Measurements from ENCODE around the gene NFIC. TPM values are rescaled to one million over a fixed set of nuclear protein-coding genes. Genes with fewer than 3 reads are reported as not detected.
"Not testable (repeated sequence)": the region's sequence is repeated elsewhere in the genome, so short reads cannot be mapped to it uniquely, and the experiment has no call there.

Gene NFIC
- total and polyA plus RNA-seq, 2 of the 4 experiments (the other 2 are of a cell fraction), result 21.9 to 32.1 TPM

GRCh38 chr19:3507371-3508120 lies 141.2 kb downstream of the NFIC start:
- H3K9me3 ChIP-seq (ENCODE audit: control insufficient read depth, insufficient read depth, low read length), result no peaks in the 10 kb centered on the region
- H3K56ac ChIP-seq (ENCODE audit: extremely low read depth, insufficient read depth, low read length), result peak overlapping the region; percentile 46
- peaks cover 54% of the 10 kb centered on the region for H4K20me1 ChIP-seq (ENCODE audit: insufficient read depth, low read length)
- no peak overlapping the region for H2BK20ac ChIP-seq (ENCODE audit: low read depth, low read length)
- intact Hi-C loops (cut with micrococcal nuclease), result loop anchor here (5.0 kb wide), 1 partner anchor 120 kb away; the partner anchor contains the start of gene CACTIN
- peak overlapping the region; percentile 84 for H2AK9ac ChIP-seq (replicated peaks; ENCODE audit: low read depth, low read length, poor library complexity)
- H3K4me1 ChIP-seq (ENCODE audit: control insufficient read depth, insufficient read depth, low read length), result peaks cover 16% of the 10 kb centered on the region
- peaks cover 13% of the 10 kb centered on the region for H3K36me3 ChIP-seq (ENCODE audit: control insufficient read depth, insufficient read depth, low read length)
- peak overlapping the region; percentile 90 for H3K9ac ChIP-seq (ENCODE audit: low read depth, low read length)
- peak overlapping the region; percentile 83 for H3K14ac ChIP-seq (replicated peaks; ENCODE audit: low read depth, low read length)
- peaks cover 16% of the 10 kb centered on the region for H3K9me1 ChIP-seq (ENCODE audit: insufficient read depth, low read length)
- H2AFZ ChIP-seq (replicated peaks; ENCODE audit: low read length, poor library complexity), result peak overlapping the region; percentile 88
- no peak overlapping the region; the same call in 1 of the 2 replicates for H4K91ac ChIP-seq (ENCODE audit: insufficient read depth, low read depth, low read length)
- H2BK120ac ChIP-seq (ENCODE audit: low read depth, low read length), result no peak overlapping the region
- ATAC-seq (ENCODE audit: low read depth), result no peak
- peak; percentile 26 for TF ChIP-seq MAZ (IDR thresholded peaks at IDR 0.05; ENCODE audit: borderline replicate concordance, low read depth, low read length)
- TF ChIP-seq RAD21 (IDR thresholded peaks at IDR 0.05; ENCODE audit: low read length), result no peak
- H3K27me3 ChIP-seq (ENCODE audit: control insufficient read depth, insufficient read depth, low read length), result no peaks in the 10 kb centered on the region
- H2AK5ac ChIP-seq (ENCODE audit: low read depth, low read length), result peak overlapping the region; percentile 89
- H2BK5ac ChIP-seq (ENCODE audit: low read depth, low read length, poor library complexity, severe bottlenecking), result peak overlapping the region; percentile 47
- no TSS peak for BruUV-seq (replicated peaks)
- dilution Hi-C loops (cut with HindIII; ENCODE audit: low sequenced_read_pairs, unreplicated experiment), result no loop called here
- peak overlapping the region; percentile 72 for H3K4ac ChIP-seq (ENCODE audit: low read depth, low read length)
- peak overlapping the region; percentile 82 for H3K23ac ChIP-seq (ENCODE audit: low read depth, low read length)
- in situ Hi-C loops (cut with MboI; ENCODE audit: low sequenced_read_pairs), result no loop called here
- CTCF ChIA-PET, result no interaction called here
- H4K8ac ChIP-seq (ENCODE audit: low read depth in 2 of 2, low read length in 2 of 2), result peak overlapping the region in 1 of 2 experiments; percentile 37; a peak in 1 of 4 replicates
- H3K27ac ChIP-seq (ENCODE audit: insufficient read depth, low read length), result peak overlapping the region; percentile 65
- POLR2A ChIA-PET (ENCODE audit: unreplicated experiment), result interaction anchor here (0.6 kb wide), 1 partner anchor 11 kb away, joined by 4 read pairs; no protein-coding TSS in a partner anchor
- no peak for DNase-seq
- H3K79me1 ChIP-seq (ENCODE audit: low read depth in 1 of 2, low read length in 2 of 2), result peaks cover 0 to 66% of the 10 kb centered on the region in 2 experiments; a peak in 2 of 4 replicates
- peak overlapping the region; percentile 65 for H3K4me3 ChIP-seq (ENCODE audit: insufficient read depth, low read depth, low read length)
- H3K4me2 ChIP-seq (ENCODE audit: low read depth, low read length), result peak overlapping the region; percentile 98
- no peak overlapping the region; the same call in 1 of the 2 replicates for H4K5ac ChIP-seq (ENCODE audit: low read depth, low read length)
- H2BK15ac ChIP-seq (ENCODE audit: low read depth, low read length), result no peak overlapping the region
- 29% methylated on average over 19 of the region's 31 CpGs; no CpG with 5 or more reads in 1 of the 2 experiments for WGBS, 2 experiments (ENCODE audit: extremely low coverage in 2 of 2, insufficient read length in 1 of 2)
- H3K18ac ChIP-seq (ENCODE audit: low read depth, low read length), result no peak overlapping the region

GRCh38 chr19:3508121-3508661 lies 141.8 kb downstream of the NFIC start:
- peaks cover 17% of the 10 kb centered on the region for H3K9me1 ChIP-seq (ENCODE audit: insufficient read depth, low read length)
- H2AFZ ChIP-seq (replicated peaks; ENCODE audit: low read length, poor library complexity); in situ Hi-C loops (cut with MboI; ENCODE audit: low sequenced_read_pairs); ATAC-seq (ENCODE audit: low read depth); DNase-seq; H2BK120ac ChIP-seq (ENCODE audit: low read depth, low read length); H2BK15ac ChIP-seq (ENCODE audit: low read depth, low read length); H3K23ac ChIP-seq (ENCODE audit: low read depth, low read length); H3K27ac ChIP-seq (ENCODE audit: insufficient read depth, low read length); H3K18ac ChIP-seq (ENCODE audit: low read depth, low read length); H3K4me3 ChIP-seq (ENCODE audit: insufficient read depth, low read depth, low read length); POLR2A ChIA-PET (ENCODE audit: unreplicated experiment); H3K27me3 ChIP-seq (ENCODE audit: control insufficient read depth, insufficient read depth, low read length); CTCF ChIA-PET; H2BK20ac ChIP-seq (ENCODE audit: low read depth, low read length); H3K9ac ChIP-seq (ENCODE audit: low read depth, low read length); H4K8ac ChIP-seq (ENCODE audit: low read depth in 2 of 2, low read length in 2 of 2); H2BK5ac ChIP-seq (ENCODE audit: low read depth, low read length, poor library complexity, severe bottlenecking); dilution Hi-C loops (cut with HindIII; ENCODE audit: low sequenced_read_pairs, unreplicated experiment); H2AK9ac ChIP-seq (replicated peaks; ENCODE audit: low read depth, low read length, poor library complexity); H3K9me3 ChIP-seq (ENCODE audit: control insufficient read depth, insufficient read depth, low read length); H3K4me2 ChIP-seq (ENCODE audit: low read depth, low read length); H2AK5ac ChIP-seq (ENCODE audit: low read depth, low read length); H4K91ac ChIP-seq (ENCODE audit: insufficient read depth, low read depth, low read length); BruUV-seq (replicated peaks); H4K5ac ChIP-seq (ENCODE audit: low read depth, low read length); H3K56ac ChIP-seq (ENCODE audit: extremely low read depth, insufficient read depth, low read length); H3K14ac ChIP-seq (replicated peaks; ENCODE audit: low read depth, low read length): not testable (repeated sequence)
- 0 out of 2 replicates have a peak overlapping the region, but pooled peaks have one; percentile 16 for H3K4ac ChIP-seq (ENCODE audit: low read depth, low read length)
- H3K36me3 ChIP-seq (ENCODE audit: control insufficient read depth, insufficient read depth, low read length), result peaks cover 13% of the 10 kb centered on the region
- H4K20me1 ChIP-seq (ENCODE audit: insufficient read depth, low read length), result peaks cover 60% of the 10 kb centered on the region
- peaks cover 16% of the 10 kb centered on the region for H3K4me1 ChIP-seq (ENCODE audit: control insufficient read depth, insufficient read depth, low read length)
- peaks cover 0 to 73% of the 10 kb centered on the region in 2 experiments; a peak in 2 of 4 replicates for H3K79me1 ChIP-seq (ENCODE audit: low read depth in 1 of 2, low read length in 2 of 2)
- intact Hi-C loops (cut with micrococcal nuclease), result loop anchor here (5.0 kb wide), 1 partner anchor 119 kb away; the partner anchor contains the start of gene CACTIN
- WGBS, 2 experiments (ENCODE audit: extremely low coverage in 2 of 2, insufficient read length in 1 of 2), result no CpG with 5 or more reads among the region's 18 CpGs
